Cardiac fibroblast (primary cell): ENCODE data around the gene SLC8A1.

Source experiments
- DNase-seq, 2 donors: peaks; one replicate each; pipeline versions ENCODE4 v3.0.0 to v3.0.0-alpha.2; 2010; ENCODE audit warnings: low read depth in 2 of 2
- H3K4me3 ChIP-seq, 2 donors: replicated peaks in 1 of 2; 1 replicate in 1 of 2; 2 replicates in 1 of 2; pipeline ENCODE4 v1.5.1; 2011; ENCODE audit warnings: low read depth in 2 of 2, low read length in 2 of 2, mild to moderate bottlenecking in 2 of 2, moderate library complexity in 1 of 2
- CTCF ChIP-seq: IDR thresholded peaks from one replicate; pipeline ENCODE4 v1.5.1; 2011; ENCODE audit warnings: low read depth, mild to moderate bottlenecking, low read length, inconsistent platforms

SLC8A1 gene

GRCh38 chr2:40303746-40304145, 148.1 kb downstream of the SLC8A1 start:
- DNase-seq = no peak
- TF ChIP-seq CTCF = no peak
- no peak overlapping the region for H3K4me3 ChIP-seq

GRCh38 chr2:40302751-40303325, 149.1 kb downstream of the SLC8A1 start:
- no peak overlapping the region for H3K4me3 ChIP-seq
- no peak for DNase-seq
- no peak for TF ChIP-seq CTCF

- H3K4me3 ChIP-seq = no peak overlapping the region
- TF ChIP-seq CTCF = no peak
- DNase-seq = no peak
Measured at GRCh38 chr2:40300391-40300790, 151.5 kb downstream of the SLC8A1 start.

GRCh38 chr2:40299781-40300180, 152.1 kb downstream of the SLC8A1 start:
- H3K4me3 ChIP-seq = no peak overlapping the region
- DNase-seq = no peak

GRCh38 chr2:40299173-40299572, 152.7 kb downstream of the SLC8A1 start:
- TF ChIP-seq CTCF = no peak
- no peak for DNase-seq
- H3K4me3 ChIP-seq = no peak overlapping the region

More at GRCh38 chr2:40299781-40300180, 152.1 kb downstream of the SLC8A1 start:
- no peak for TF ChIP-seq CTCF

- no peak for TF ChIP-seq CTCF
Measured at GRCh38 chr2:40298026-40298425, 153.9 kb downstream of the SLC8A1 start.

GRCh38 chr2:40292291-40292690, 159.6 kb downstream of the SLC8A1 start:
- DNase-seq = no peak
- no peak for TF ChIP-seq CTCF

More at GRCh38 chr2:40298026-40298425, 153.9 kb downstream of the SLC8A1 start:
- DNase-seq = no peak
- no peak overlapping the region for H3K4me3 ChIP-seq

More at GRCh38 chr2:40292291-40292690, 159.6 kb downstream of the SLC8A1 start:
- no peak overlapping the region for H3K4me3 ChIP-seq
